ENCODE results near the gene ZBTB21. TPM values are rescaled to one million over a fixed set of nuclear protein-coding genes. Genes with fewer than 3 reads are reported as not detected.
"Not testable (repeated sequence)": the region's sequence is repeated elsewhere in the genome, so short reads cannot be mapped to it uniquely, and the experiment has no call there.

The ZBTB21 gene
- total and polyA plus RNA-seq, 8 donors = 1.9 to 18.7 (median 4.8) TPM

DNA sequence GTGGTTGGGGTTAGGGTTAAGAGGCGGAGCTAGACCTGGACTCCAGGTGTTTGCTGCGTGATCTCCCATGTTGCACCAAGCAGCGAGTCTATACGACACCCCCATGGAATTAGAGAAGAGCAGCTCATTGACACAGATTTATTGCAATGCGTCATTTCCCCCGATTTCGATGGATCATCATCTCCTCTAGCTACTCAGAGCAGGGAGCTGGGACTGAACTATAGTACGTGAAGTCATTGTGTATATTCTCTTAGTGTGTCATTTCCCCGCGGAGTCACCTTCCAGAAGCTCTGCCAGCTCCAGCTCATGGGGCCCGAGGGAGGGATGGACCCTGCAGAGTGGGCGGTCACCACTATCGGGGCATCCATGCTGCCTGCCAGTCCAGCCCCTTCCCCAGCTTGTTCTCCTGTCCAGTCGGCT is 48.9 kb downstream of the ZBTB21 start:
- no peaks in the 10 kb centered on the region for H3K36me3 ChIP-seq
- 75 to 87% (median 84%) methylated on average over 14 of the region's 14 CpGs for WGBS, 5 donors
- DNase-seq = no peak
- intact Hi-C loops (cut with DNase I; ENCODE audit: low total_unique reads) = no loop called here
- H3K4me1 ChIP-seq = peaks cover 13 to 40% (median 25%) of the 10 kb centered on the region in 4 donors
- H3K9me3 ChIP-seq = no peaks in the 10 kb centered on the region
- no peak for TF ChIP-seq POLR2AphosphoS5 (IDR thresholded peaks at IDR 0.05)
- TF ChIP-seq CTCF (IDR thresholded peaks at IDR 0.05) = no peak
- TF ChIP-seq POLR2A (IDR thresholded peaks at IDR 0.05) = no peak
- TF ChIP-seq EP300 (IDR thresholded peaks at IDR 0.05) = no peak
- no peak overlapping the region for H3K4me3 ChIP-seq
- H3K27me3 ChIP-seq = peaks cover 0 to 11% (median 0%) of the 10 kb centered on the region in 3 donors
- H3K27ac ChIP-seq = no peak overlapping the region

GRCh38 chr21:41960386-41960785 is 49.8 kb downstream of the ZBTB21 start:
- WGBS, 5 donors = 86 to 93% (median 87%) methylated on average over 8 of the region's 8 CpGs
- intact Hi-C loops (cut with DNase I; ENCODE audit: low total_unique reads) = no loop called here
- Histone ChIP-seq H3K27me3 (peaks cover 0 to 11% (median 0%) of the 10 kb centered on the region in 3 donors), H3K4me1 (peaks cover 9 to 33% (median 20%) of the 10 kb centered on the region in 4 donors), H3K9me3 (no peaks in the 10 kb centered on the region), H3K27ac (no peak overlapping the region), H3K36me3 (no peaks in the 10 kb centered on the region), H3K4me3 (no peak overlapping the region)
- DNase-seq = no peak
- TF ChIP-seq POLR2AphosphoS5 (IDR thresholded peaks at IDR 0.05) (no peak), POLR2A (IDR thresholded peaks at IDR 0.05) (no peak), CTCF (IDR thresholded peaks at IDR 0.05) (no peak), EP300 (IDR thresholded peaks at IDR 0.05) (no peak)

GRCh38 chr21:41959697-41960096 is 50.5 kb downstream of the ZBTB21 start:
- peaks cover 7 to 30% (median 18%) of the 10 kb centered on the region in 4 donors for H3K4me1 ChIP-seq
- H3K4me3 ChIP-seq; H3K36me3 ChIP-seq; DNase-seq; H3K27ac ChIP-seq; intact Hi-C loops (cut with DNase I; ENCODE audit: low total_unique reads); H3K9me3 ChIP-seq: not testable (repeated sequence)
- H3K27me3 ChIP-seq = peaks cover 0 to 11% (median 0%) of the 10 kb centered on the region in 3 donors
- WGBS, 5 donors = 93 to 98% (median 95%) methylated on average over 11 of the region's 11 CpGs

GRCh38 chr21:41958886-41959563 is 51.1 kb downstream of the ZBTB21 start:
- Histone ChIP-seq H3K36me3 (no peaks in the 10 kb centered on the region), H3K9me3 (no peaks in the 10 kb centered on the region), H3K4me1 (peaks cover 11 to 33% (median 21%) of the 10 kb centered on the region in 4 donors), H3K27me3 (peaks cover 0 to 11% (median 0%) of the 10 kb centered on the region in 3 donors), H3K4me3 (no peak overlapping the region), H3K27ac (peak overlapping the region in 4 of 5 donors; percentile 5 to 80 (median 68))
- intact Hi-C loops (cut with DNase I; ENCODE audit: low total_unique reads) = no loop called here
- TF ChIP-seq CTCF (IDR thresholded peaks at IDR 0.05) = no peak
- no peak for TF ChIP-seq EP300 (IDR thresholded peaks at IDR 0.05)
- no peak for TF ChIP-seq POLR2AphosphoS5 (IDR thresholded peaks at IDR 0.05)
- TF ChIP-seq POLR2A (IDR thresholded peaks at IDR 0.05) = no peak
- DNase-seq = no peak
- 76 to 93% (median 84%) methylated on average over 10 to 16 of the region's 16 CpGs for WGBS, 5 donors

Data from stomach (tissue), 9 donors.